HepG2 (cell line): Measurements from ENCODE around the gene CHMP1B. TPM values are rescaled to one million over a fixed set of nuclear protein-coding genes. Genes with fewer than 3 reads are reported as not detected.

ENCODE experiments used
- ADNP ChIP-seq: sonication (generic); formaldehyde crosslinking; IDR thresholded peaks from 2 replicates; pipeline ENCODE4 v1.4.0; 2020; ENCODE audit warnings: missing genetic modification reagents
- ETS1 ChIP-seq: sonication (generic); formaldehyde crosslinking; IDR thresholded peaks from 2 replicates; pipeline ENCODE4 v1.4.0; 2020; ENCODE audit warnings: missing genetic modification reagents
- ETV5 ChIP-seq: IDR thresholded peaks from 2 replicates; pipeline ENCODE4 v1.6.1; 2018; ENCODE audit warnings: missing biosample characterization, missing genetic modification reagents, inconsistent platforms, borderline replicate concordance
- FOXK1 ChIP-seq: sonication (generic); formaldehyde crosslinking; IDR thresholded peaks from 2 replicates; pipeline ENCODE4 v1.4.0; 2020; ENCODE audit warnings: low read depth, missing genetic modification reagents, borderline replicate concordance
- GPN1 ChIP-seq: sonication (generic); formaldehyde crosslinking; IDR thresholded peaks from 2 replicates; pipeline ENCODE4 v1.5.1; 2020; ENCODE audit warnings: missing genetic modification reagents, borderline replicate concordance
- HES4 ChIP-seq: sonication (generic); formaldehyde crosslinking; IDR thresholded peaks from 2 replicates; pipeline ENCODE4 v1.9.0; 2021; ENCODE audit warnings: mild to moderate bottlenecking, missing genetic modification reagents, borderline replicate concordance
- HOMEZ ChIP-seq: IDR thresholded peaks from 2 replicates; pipeline ENCODE4 v1.6.1; 2016; ENCODE audit warnings: low read depth
- HOXA7 ChIP-seq: sonication (generic); formaldehyde crosslinking; IDR thresholded peaks from 2 replicates; pipeline ENCODE4 v1.8.1; 2022; ENCODE audit warnings: mild to moderate bottlenecking, missing genetic modification reagents, moderate library complexity
- KDM4B ChIP-seq: sonication (generic); formaldehyde crosslinking; IDR thresholded peaks from 2 replicates; pipeline ENCODE4 v1.4.0; 2020; ENCODE audit warnings: missing genetic modification reagents
- KLF15 ChIP-seq: sonication (generic); formaldehyde crosslinking; IDR thresholded peaks from 2 replicates; pipeline ENCODE4 v1.8.1; 2023; ENCODE audit warnings: borderline replicate concordance, mild to moderate bottlenecking, inconsistent platforms, missing genetic modification reagents, mixed read lengths
- MBNL3 ChIP-seq: fragments of 250-450 bp; sonication (Bioruptor Pico); conservative IDR thresholded peaks from 2 replicates; pipeline ENCODE4 v1.8.0; 2022; ENCODE audit warnings: mild to moderate bottlenecking, inconsistent platforms
- PAWR ChIP-seq: sonication (generic); formaldehyde crosslinking; IDR thresholded peaks from 2 replicates; pipeline ENCODE4 v1.4.0; 2020; ENCODE audit warnings: missing genetic modification reagents, mild to moderate bottlenecking, borderline replicate concordance
- REL ChIP-seq: sonication (generic); formaldehyde crosslinking; conservative IDR thresholded peaks from 2 replicates; pipeline ENCODE4 v1.8.0; 2022; ENCODE audit warnings: mild to moderate bottlenecking, missing genetic modification reagents, moderate library complexity
- RFX1 ChIP-seq: fragments of 450-650 bp; IDR thresholded peaks from 2 replicates; pipeline ENCODE4 v1.6.1; 2017
- SIX1 ChIP-seq: sonication (generic); formaldehyde crosslinking; IDR thresholded peaks from 2 replicates; pipeline ENCODE4 v1.4.0; 2020; ENCODE audit warnings: missing genetic modification reagents, borderline replicate concordance
- SMC3 ChIP-seq: IDR thresholded peaks from 2 replicates; pipeline ENCODE4 v1.6.1; 2011; ENCODE audit warnings: low read length, improper control_type of control experiment
- TFAP4 ChIP-seq: sonication (generic); IDR thresholded peaks from 2 replicates; pipeline ENCODE4 v1.6.1; 2016; ENCODE audit warnings: low read depth, borderline replicate concordance
- THRA ChIP-seq: sonication (generic); formaldehyde crosslinking; IDR thresholded peaks from 2 replicates; pipeline ENCODE4 v1.4.0; 2020; ENCODE audit warnings: missing genetic modification reagents, borderline replicate concordance
- TRIM24 ChIP-seq: sonication (generic); formaldehyde crosslinking; IDR thresholded peaks from 2 replicates; pipeline ENCODE4 v1.8.0; 2022; ENCODE audit warnings: mild to moderate bottlenecking, missing genetic modification reagents
- ZNF136 ChIP-seq: sonication (generic); formaldehyde crosslinking; IDR thresholded peaks from 2 replicates; pipeline ENCODE4 v1.8.1; 2022; ENCODE audit warnings: low read depth, mild to moderate bottlenecking, moderate library complexity, missing genetic modification reagents
- ZNF264 ChIP-seq: sonication (generic); formaldehyde crosslinking; IDR thresholded peaks from 2 replicates; pipeline ENCODE4 v1.4.0; 2020; ENCODE audit warnings: missing genetic modification reagents
- ZNF282 ChIP-seq: fragments of 450-650 bp; IDR thresholded peaks from 2 replicates; pipeline ENCODE4 v1.6.1; 2018; ENCODE audit not compliant: partially characterized antibody
- ZNF546 ChIP-seq: sonication (generic); formaldehyde crosslinking; conservative IDR thresholded peaks from 2 replicates; pipeline ENCODE4 v1.8.1; 2023; ENCODE audit warnings: mild to moderate bottlenecking, missing genetic modification reagents
- ZNF562 ChIP-seq: sonication (generic); formaldehyde crosslinking; IDR thresholded peaks from 2 replicates; pipeline ENCODE4 v1.8.0; 2022; ENCODE audit warnings: missing genetic modification reagents, borderline replicate concordance
- ZNF567 ChIP-seq: sonication (generic); formaldehyde crosslinking; IDR thresholded peaks from 2 replicates; pipeline ENCODE4 v1.8.1; 2023; ENCODE audit warnings: mild to moderate bottlenecking, missing genetic modification reagents, borderline replicate concordance
- ZNF709 ChIP-seq: sonication (generic); formaldehyde crosslinking; IDR thresholded peaks from 2 replicates; pipeline ENCODE4 v1.5.0; 2020; ENCODE audit warnings: mild to moderate bottlenecking, missing genetic modification reagents
- ZNF772 ChIP-seq: sonication (generic); formaldehyde crosslinking; IDR thresholded peaks from 2 replicates; pipeline ENCODE4 v1.5.0; 2020; ENCODE audit warnings: mild to moderate bottlenecking, missing genetic modification reagents
- ZNF839 ChIP-seq: sonication (generic); formaldehyde crosslinking; IDR thresholded peaks from 2 replicates; pipeline ENCODE4 v1.4.0; 2020; ENCODE audit warnings: missing genetic modification reagents, mild to moderate bottlenecking, borderline replicate concordance
- polyA plus RNA-seq, 8 experiments: library from polyadenylated mRNA; depleted of rRNA in 3 of 8; stranded (reverse) in 7 of 8; unstranded in 1 of 8; fragments of >200 nt; fragmentation: Illumina TruSeq in 4 of 8; extraction: Trizol in 4 of 8; gene quantifications; 2 replicates each; pipeline versions ENCODE4 v1.2.1 to v1.2.3, GENCODE V29; 2011 to 2016; ENCODE audit warnings: low read depth in 4 of 8, missing spikeins in 1 of 8, mixed read lengths in 1 of 8; ENCODE audit not compliant: insufficient read depth in 1 of 8
- total RNA-seq, 5 experiments: library from RNA; depleted of rRNA; stranded (reverse); fragments of >200 nt; fragmentation: Illumina TruSeq; extraction: Trizol; gene quantifications; 2 replicates each; pipeline ENCODE4 v1.2.3, GENCODE V29; 2016; ENCODE audit warnings: low read depth in 1 of 5

The CHMP1B gene
- total and polyA plus RNA-seq, 2 of the 13 experiments (the other 11 are each of a cell fraction or from before 2014, with no cell fraction given) = 18.8 to 20.2 TPM

- TF ChIP-seq TFAP4 (no peak), HOXA7 (CRISPR knock-in tag) (no peak), ZNF567 (no peak), TRIM24 (CRISPR knock-in tag) (no peak), ETV5 (CRISPR knock-in tag) (peak; percentile 21; the same call in 1 of the 2 replicates), PAWR (no peak), ZNF709 (CRISPR knock-in tag) (no peak), ZNF562 (no peak), SIX1 (CRISPR knock-in tag) (no peak; the same call in 1 of the 2 replicates), THRA (CRISPR knock-in tag) (peak; percentile 21; the same call in 1 of the 2 replicates), GPN1 (no peak), FOXK1 (CRISPR knock-in tag) (no peak), ZNF282 (no peak), ZNF136 (no peak), HOMEZ (CRISPR knock-in tag) (no peak; the same call in 1 of the 2 replicates), ZNF772 (no peak), SMC3 (no peak), KLF15 (CRISPR knock-in tag) (no peak), RFX1 (no peak), ADNP (no peak), REL (CRISPR knock-in tag) (no peak), MBNL3 (CRISPR knock-in tag) (no peak), KDM4B (CRISPR knock-in tag) (no peak), ZNF264 (peak; percentile 87), HES4 (CRISPR knock-in tag) (no peak), ETS1 (CRISPR knock-in tag) (no peak), ZNF546 (no peak), ZNF839 (CRISPR knock-in tag) (no peak)
Observed at GRCh38 chr18:11885278-11885947, 34.2 kb downstream of the CHMP1B start (continued).
